GM19452 (cell line): Measurements from ENCODE around the gene RAB11FIP5.

Experiments used
- ATAC-seq: cut with Tn5 transposase; IDR thresholded peaks from one replicate; pipeline ENCODE4 v1.9.1; 2021; ENCODE audit not compliant: unreplicated experiment

RAB11FIP5 gene

DNA sequence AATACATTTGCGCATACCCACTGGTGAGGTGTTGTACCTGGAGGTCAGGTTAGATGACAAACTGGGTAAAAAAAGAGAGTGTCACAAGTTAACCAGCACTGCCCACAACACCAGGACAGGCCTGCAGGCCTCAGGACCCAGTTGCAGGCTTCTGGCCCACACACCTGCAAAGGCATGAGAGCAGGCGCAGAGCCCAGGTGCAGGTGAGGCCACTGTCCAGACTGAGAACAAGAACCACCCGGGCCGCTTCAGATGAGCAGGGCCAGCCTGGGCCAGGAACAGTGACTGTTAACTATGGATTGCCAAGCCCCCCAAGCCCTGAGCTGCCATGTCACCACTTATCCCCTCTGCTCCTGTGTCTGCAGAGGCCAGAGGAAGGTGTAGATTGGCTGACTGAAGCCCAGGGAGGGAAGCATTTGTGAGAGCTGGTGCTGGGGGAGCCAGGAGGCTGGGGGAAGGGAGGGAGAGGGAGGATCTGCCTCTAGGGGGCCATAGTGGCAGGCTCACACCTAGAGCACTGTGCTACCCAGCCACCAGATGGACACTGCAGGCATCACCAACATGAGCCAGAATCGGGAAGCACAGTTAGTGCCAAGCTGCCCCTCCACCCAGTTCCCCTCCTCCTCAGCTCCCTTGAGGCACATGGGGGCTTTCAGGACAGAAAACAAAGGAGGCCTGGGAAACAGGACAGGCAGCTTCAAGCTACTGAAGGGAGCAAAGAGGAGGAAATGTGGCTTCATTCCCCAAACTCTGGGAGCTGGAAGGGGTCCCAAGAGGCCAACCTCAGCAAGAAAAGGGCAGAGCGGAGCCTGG, 76.6 kb downstream of the RAB11FIP5 start:
- ATAC-seq = no peak

- ATAC-seq = no peak
These were observed 77.9 kb downstream of the RAB11FIP5 start for GRCh38 chr2:73034661-73035375.

GRCh38 chr2:73033766-73034381, 78.9 kb downstream of the RAB11FIP5 start:
- no peak for ATAC-seq

DNA sequence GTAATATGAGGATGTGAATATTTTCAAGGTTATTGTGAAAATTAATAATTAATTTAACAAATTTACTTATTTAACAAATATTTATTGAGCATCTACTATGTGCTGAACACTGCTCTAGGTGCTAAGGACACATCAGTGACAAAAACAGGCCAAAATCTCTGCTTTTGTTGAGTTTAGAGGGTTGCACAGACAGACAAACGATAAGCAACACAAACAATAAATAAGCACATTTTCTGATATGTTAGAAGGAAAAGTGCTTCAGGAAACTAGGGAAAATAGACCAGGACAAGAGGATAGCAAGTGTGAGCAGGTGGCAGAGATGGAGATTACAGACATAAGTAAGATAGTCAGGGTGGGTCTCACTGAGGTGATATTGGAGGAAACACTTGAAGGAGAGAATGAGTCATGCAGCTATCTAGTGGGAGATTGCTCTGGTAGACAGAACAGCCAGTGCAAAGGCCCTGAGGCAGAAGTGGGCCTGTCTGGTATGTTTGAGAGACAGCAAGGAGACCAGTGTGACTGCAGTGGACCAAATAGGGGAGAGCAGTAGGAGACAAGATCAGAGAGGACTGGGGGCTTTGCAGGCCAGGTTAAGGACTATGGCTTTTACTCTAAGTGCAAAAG, 79.5 kb downstream of the RAB11FIP5 start:
- ATAC-seq = no peak

- ATAC-seq = no peak
These were observed 80.0 kb downstream of the RAB11FIP5 start for GRCh38 chr2:73032702-73033097.

- ATAC-seq = no peak
These were observed 80.7 kb downstream of the RAB11FIP5 start for GRCh38 chr2:73031725-73032701.

- no peak for ATAC-seq
These were observed 81.6 kb downstream of the RAB11FIP5 start for GRCh38 chr2:73031095-73031678.

- no peak for ATAC-seq
These were observed 83.9 kb downstream of the RAB11FIP5 start for GRCh38 chr2:73028841-73029240.

DNA sequence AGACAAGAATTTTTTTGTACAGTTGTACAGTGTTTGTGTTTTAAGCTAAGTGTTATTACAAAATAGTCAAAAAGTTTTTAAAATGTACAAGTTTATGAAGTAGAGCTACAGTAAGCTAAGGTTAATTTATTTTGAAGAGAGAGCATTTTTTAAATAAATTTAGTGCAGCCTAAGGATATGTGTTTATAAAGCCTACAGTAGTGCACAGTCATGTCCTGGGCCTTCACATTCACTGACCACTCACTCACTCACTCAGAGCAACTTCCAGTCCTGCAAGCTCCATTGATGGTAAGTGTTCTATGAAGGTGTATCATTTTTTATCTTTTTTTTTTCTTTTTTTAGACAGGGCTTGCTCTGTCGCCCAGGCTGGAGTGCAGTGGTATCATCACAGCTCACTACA, 85.4 kb downstream of the RAB11FIP5 start:
- no peak for ATAC-seq

GRCh38 chr2:73023497-73023896, 89.3 kb downstream of the RAB11FIP5 start:
- no peak for ATAC-seq
